Measurements from ENCODE around the gene CLASP2. TPM values are rescaled to one million over a fixed set of nuclear protein-coding genes. Genes with fewer than 3 reads are reported as not detected.

Gene CLASP2
- total RNA-seq, 6 donors from 2014 or later, result 41.2 to 99.5 (median 64.0) TPM

DNA sequence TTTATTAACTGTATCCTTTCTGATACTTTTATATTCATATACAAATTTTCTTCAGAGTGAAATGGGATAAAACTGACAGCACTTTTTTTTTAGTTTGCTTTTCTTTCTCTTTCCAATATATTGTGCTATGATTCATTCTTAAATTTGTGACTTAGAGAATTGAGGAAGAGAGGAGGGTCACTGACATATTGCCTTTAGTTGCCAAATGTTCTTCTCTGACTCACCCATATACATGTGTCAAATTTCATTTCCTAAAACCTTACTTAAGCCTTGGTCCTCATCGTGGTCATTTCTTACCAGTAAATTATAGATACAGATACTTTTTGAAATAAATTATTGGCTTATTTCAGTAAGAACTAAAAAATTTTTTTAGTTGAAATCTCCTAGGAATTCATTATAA is 53.9 kb downstream of the CLASP2 start:
- 38 to 54% methylated on average over 1 of the region's 1 CpG for WGBS, 2 donors
- no peaks in the 10 kb centered on the region for H3K27me3 ChIP-seq
- TF ChIP-seq POLR2A (IDR thresholded peaks at IDR 0.05), result no peak
- TF ChIP-seq, protein P1, sequence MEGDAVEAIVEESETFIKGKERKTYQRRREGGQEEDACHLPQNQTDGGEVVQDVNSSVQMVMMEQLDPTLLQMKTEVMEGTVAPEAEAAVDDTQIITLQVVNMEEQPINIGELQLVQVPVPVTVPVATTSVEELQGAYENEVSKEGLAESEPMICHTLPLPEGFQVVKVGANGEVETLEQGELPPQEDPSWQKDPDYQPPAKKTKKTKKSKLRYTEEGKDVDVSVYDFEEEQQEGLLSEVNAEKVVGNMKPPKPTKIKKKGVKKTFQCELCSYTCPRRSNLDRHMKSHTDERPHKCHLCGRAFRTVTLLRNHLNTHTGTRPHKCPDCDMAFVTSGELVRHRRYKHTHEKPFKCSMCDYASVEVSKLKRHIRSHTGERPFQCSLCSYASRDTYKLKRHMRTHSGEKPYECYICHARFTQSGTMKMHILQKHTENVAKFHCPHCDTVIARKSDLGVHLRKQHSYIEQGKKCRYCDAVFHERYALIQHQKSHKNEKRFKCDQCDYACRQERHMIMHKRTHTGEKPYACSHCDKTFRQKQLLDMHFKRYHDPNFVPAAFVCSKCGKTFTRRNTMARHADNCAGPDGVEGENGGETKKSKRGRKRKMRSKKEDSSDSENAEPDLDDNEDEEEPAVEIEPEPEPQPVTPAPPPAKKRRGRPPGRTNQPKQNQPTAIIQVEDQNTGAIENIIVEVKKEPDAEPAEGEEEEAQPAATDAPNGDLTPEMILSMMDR (IDR thresholded peaks at IDR 0.05), result no peak
- no peak for TF ChIP-seq POLR2AphosphoS5 (IDR thresholded peaks at IDR 0.05)
- no peak for TF ChIP-seq EP300 (IDR thresholded peaks at IDR 0.05)

DNA sequence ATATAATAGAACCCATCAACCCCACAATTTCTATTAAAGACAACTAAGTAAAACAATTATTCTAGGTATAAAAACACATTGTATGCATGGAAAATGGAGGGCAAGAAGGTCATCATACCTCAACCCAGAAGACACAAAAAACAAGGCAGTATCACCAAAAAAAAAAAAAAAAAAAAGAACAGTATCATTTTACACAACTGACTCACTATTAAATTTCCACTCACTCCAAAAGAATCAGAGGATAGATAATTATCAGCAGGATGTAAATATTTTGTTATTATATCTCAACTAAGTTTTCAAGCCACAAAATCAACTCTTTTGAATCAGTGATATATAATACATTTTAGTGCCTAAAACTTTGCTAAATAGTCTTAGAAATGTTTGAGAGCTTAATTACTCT is 55.0 kb downstream of the CLASP2 start:
- no peaks in the 10 kb centered on the region for H3K27me3 ChIP-seq
- ATAC-seq (ENCODE audit: low FRiP score in 2 of 2), result no peak
- DNase-seq, result no peak
- no peak overlapping the region for H3K4me3 ChIP-seq
- no peaks in the 10 kb centered on the region for H3K9me3 ChIP-seq
- H3K27ac ChIP-seq, result no peak overlapping the region
- H3K36me3 ChIP-seq, result no peaks in the 10 kb centered on the region
- TF ChIP-seq, protein P1 (IDR thresholded peaks at IDR 0.05), result no peak
- TF ChIP-seq EP300 (IDR thresholded peaks at IDR 0.05) (no peak), POLR2A (IDR thresholded peaks at IDR 0.05) (no peak), POLR2AphosphoS5 (IDR thresholded peaks at IDR 0.05) (no peak)
- peaks cover 7 to 23% (median 16%) of the 10 kb centered on the region in 4 donors for H3K4me1 ChIP-seq

More for the DNA sequence above, 53.9 kb downstream of the CLASP2 start:
- ATAC-seq (ENCODE audit: low FRiP score in 2 of 2), result peak in 1 of 2 donors; percentile 84
- H3K4me3 ChIP-seq, result no peak overlapping the region
- H3K36me3 ChIP-seq, result no peaks in the 10 kb centered on the region
- H3K9me3 ChIP-seq, result no peaks in the 10 kb centered on the region
- no peak for DNase-seq
- H3K4me1 ChIP-seq, result peaks cover 5 to 11% (median 8%) of the 10 kb centered on the region in 4 donors
- no peak overlapping the region for H3K27ac ChIP-seq

DNA sequence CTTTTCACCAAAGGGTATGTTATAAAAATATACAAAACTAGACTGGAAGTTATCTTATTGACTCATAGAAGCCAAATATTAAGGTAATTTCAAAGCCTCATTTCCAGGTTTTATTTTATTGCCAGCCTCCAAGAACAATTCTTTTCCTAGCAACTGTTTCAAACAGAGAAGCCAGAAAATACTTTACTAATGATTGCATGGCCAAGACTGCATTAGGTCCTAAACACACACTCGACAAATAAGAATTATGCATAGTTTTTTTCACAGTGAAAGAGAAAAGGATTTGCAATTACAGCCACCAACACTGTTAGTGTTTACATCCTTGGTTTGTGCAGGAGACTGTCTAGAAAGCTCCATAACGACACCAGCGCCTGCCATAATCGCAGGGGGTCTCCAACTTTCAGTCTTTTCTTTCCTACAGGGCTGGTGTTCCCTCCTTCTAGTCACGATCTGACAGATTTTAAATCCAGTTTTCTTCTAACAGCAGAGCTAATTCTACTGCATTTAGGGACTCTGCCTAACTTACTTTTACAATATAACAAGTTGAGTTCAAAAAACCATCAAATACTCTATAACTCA is 58.1 kb downstream of the CLASP2 start:
- Histone ChIP-seq H3K4me1 (peaks cover 9 to 29% (median 21%) of the 10 kb centered on the region in 4 donors), H3K27me3 (no peaks in the 10 kb centered on the region), H3K4me3 (peak overlapping the region in 3 of 4 donors; percentile 33 to 53 (median 50)), H3K27ac (peak overlapping the region; percentile 45 to 76 (median 60)), H3K36me3 (no peaks in the 10 kb centered on the region), H3K9me3 (no peaks in the 10 kb centered on the region)
- TF ChIP-seq, protein P1 (IDR thresholded peaks at IDR 0.05), result no peak
- TF ChIP-seq POLR2AphosphoS5 (IDR thresholded peaks at IDR 0.05), result no peak
- TF ChIP-seq POLR2A (IDR thresholded peaks at IDR 0.05), result no peak
- TF ChIP-seq EP300 (IDR thresholded peaks at IDR 0.05), result no peak
- DNase-seq (no peak), ATAC-seq (ENCODE audit: low FRiP score in 2 of 2) (no peak)
- WGBS, 2 donors, result 66 to 70% methylated on average over 5 of the region's 5 CpGs

DNA sequence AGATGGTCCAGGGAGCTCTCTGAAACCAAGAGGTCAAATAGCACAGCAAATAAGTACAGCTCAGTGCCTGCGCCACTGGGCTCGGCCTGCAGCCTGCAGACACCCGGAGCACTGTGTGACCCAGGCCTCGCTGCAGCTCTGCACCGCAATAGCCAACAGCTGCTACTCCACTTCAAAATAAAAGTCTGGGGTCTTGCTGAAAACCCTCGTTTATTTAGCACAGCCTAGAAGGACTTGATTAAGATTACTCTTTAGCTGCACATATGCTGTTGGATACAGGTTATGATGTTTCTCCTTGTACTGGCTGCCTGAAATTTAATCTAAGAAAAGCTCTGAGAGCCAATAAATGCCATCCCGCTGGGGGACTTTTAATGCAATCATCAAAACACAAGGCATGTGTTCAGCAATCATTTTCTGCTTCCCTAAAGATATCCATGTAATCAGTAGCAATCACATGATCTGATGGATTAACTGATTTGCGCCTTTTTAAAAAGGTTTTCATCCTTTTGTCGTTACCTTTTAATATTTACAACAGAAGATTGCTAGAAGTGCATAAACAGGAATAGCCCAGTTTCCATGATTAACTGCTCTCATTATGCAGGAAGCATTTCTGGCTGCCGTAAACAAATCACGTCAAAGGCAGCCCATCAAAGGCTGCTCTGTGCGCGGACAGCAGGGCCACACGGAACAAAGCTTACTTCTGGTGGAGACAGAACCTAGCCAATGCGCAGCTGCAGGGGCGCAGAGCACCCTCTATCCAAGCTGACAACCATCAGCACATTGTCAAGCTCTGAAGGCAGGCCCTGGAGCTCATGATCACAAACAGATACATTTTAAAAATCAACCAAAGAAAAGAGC is 58.8 kb downstream of the CLASP2 start:
- TF ChIP-seq, protein P1 (IDR thresholded peaks at IDR 0.05), result no peak
- TF ChIP-seq POLR2A (IDR thresholded peaks at IDR 0.05), result peak in 1 of 4 donors; percentile 22
- peak in 1 of 2 donors; percentile 66 for TF ChIP-seq POLR2AphosphoS5 (IDR thresholded peaks at IDR 0.05)
- Histone ChIP-seq H3K27me3 (no peaks in the 10 kb centered on the region), H3K36me3 (no peaks in the 10 kb centered on the region), H3K4me3 (peak overlapping the region in 3 of 4 donors; percentile 33 to 53 (median 50)), H3K4me1 (peaks cover 9 to 29% (median 21%) of the 10 kb centered on the region in 4 donors), H3K9me3 (no peaks in the 10 kb centered on the region), H3K27ac (peak overlapping the region; percentile 45 to 76 (median 60))
- ATAC-seq (ENCODE audit: low FRiP score in 2 of 2) (peak; percentile 94 to 98), DNase-seq (peak; percentile 74 to 80)
- WGBS, 2 donors, result 1 to 15% methylated on average over 16 of the region's 16 CpGs
